ENCODE measurements around the gene AQP10. TPM values are rescaled to one million over a fixed set of nuclear protein-coding genes. Genes with fewer than 3 reads are reported as not detected.
"Not testable (repeated sequence)": the region's sequence is repeated elsewhere in the genome, so short reads cannot be mapped to it uniquely, and the experiment has no call there.

Gene AQP10
- total and polyA plus RNA-seq, 9 of the 15 experiments (the other 6 are each of a cell fraction or from before 2014, with no cell fraction given): 0.37 to 9.7 (median 1.9) TPM

GRCh38 chr1:154307670-154308270 is 13.1 kb upstream of the AQP10 start (continued):
- TF ChIP-seq, protein P1, sequence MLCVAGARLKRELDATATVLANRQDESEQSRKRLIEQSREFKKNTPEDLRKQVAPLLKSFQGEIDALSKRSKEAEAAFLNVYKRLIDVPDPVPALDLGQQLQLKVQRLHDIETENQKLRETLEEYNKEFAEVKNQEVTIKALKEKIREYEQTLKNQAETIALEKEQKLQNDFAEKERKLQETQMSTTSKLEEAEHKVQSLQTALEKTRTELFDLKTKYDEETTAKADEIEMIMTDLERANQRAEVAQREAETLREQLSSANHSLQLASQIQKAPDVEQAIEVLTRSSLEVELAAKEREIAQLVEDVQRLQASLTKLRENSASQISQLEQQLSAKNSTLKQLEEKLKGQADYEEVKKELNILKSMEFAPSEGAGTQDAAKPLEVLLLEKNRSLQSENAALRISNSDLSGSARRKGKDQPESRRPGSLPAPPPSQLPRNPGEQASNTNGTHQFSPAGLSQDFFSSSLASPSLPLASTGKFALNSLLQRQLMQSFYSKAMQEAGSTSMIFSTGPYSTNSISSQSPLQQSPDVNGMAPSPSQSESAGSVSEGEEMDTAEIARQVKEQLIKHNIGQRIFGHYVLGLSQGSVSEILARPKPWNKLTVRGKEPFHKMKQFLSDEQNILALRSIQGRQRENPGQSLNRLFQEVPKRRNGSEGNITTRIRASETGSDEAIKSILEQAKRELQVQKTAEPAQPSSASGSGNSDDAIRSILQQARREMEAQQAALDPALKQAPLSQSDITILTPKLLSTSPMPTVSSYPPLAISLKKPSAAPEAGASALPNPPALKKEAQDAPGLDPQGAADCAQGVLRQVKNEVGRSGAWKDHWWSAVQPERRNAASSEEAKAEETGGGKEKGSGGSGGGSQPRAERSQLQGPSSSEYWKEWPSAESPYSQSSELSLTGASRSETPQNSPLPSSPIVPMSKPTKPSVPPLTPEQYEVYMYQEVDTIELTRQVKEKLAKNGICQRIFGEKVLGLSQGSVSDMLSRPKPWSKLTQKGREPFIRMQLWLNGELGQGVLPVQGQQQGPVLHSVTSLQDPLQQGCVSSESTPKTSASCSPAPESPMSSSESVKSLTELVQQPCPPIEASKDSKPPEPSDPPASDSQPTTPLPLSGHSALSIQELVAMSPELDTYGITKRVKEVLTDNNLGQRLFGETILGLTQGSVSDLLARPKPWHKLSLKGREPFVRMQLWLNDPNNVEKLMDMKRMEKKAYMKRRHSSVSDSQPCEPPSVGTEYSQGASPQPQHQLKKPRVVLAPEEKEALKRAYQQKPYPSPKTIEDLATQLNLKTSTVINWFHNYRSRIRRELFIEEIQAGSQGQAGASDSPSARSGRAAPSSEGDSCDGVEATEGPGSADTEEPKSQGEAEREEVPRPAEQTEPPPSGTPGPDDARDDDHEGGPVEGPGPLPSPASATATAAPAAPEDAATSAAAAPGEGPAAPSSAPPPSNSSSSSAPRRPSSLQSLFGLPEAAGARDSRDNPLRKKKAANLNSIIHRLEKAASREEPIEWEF (CRISPR knock-in tag; IDR thresholded peaks at IDR 0.05): peak; percentile 90
- TF ChIP-seq CBFA2T3 (IDR thresholded peaks at IDR 0.05) (peak; percentile 57), ATF7 (IDR thresholded peaks at IDR 0.05) (0 out of 2 replicates have a peak, but pooled peaks have one; percentile 13), C11orf30 (IDR thresholded peaks at IDR 0.05; ENCODE audit: low read depth) (peak; percentile 89), CBFA2T2 (conservative IDR thresholded peaks at IDR 0.05) (peak; percentile 35), JUND (IDR thresholded peaks at IDR 0.05; ENCODE audit: borderline replicate concordance, low read depth, low read length) (peak; percentile 53; the same call in 1 of the 2 replicates), JUND (tag; IDR thresholded peaks at IDR 0.05; ENCODE audit: borderline replicate concordance, low read depth, low read length) (peak; percentile 65; the same call in 1 of the 3 replicates), ARID1B (IDR thresholded peaks at IDR 0.05) (peak; percentile 71), CC2D1A (IDR thresholded peaks at IDR 0.05) (0 out of 2 replicates have a peak, but pooled peaks have one; percentile 51), HDAC1 (IDR thresholded peaks at IDR 0.05) (0 out of 4 replicates have a peak, but pooled peaks of 1 of the 2 experiments have one; percentile 16), ZNF316 (IDR thresholded peaks at IDR 0.05) (peak; percentile 92), KDM1A (IDR thresholded peaks at IDR 0.05) (peak in 1 of 2 experiments; percentile 42; a peak in 1 of 4 replicates), RNF2 (IDR thresholded peaks at IDR 0.05) (0 out of 2 replicates have a peak, but pooled peaks have one; percentile 20), ZNF384 (IDR thresholded peaks at IDR 0.05; ENCODE audit: low read depth, low read length) (peak; percentile 76), DPF2 (IDR thresholded peaks at IDR 0.05) (peak; percentile 81; the same call in 1 of the 2 replicates), BACH1 (tag; IDR thresholded peaks at IDR 0.05) (0 out of 2 replicates have a peak, but pooled peaks have one; percentile 30), MAFK (IDR thresholded peaks at IDR 0.05; ENCODE audit: low read length) (peak; percentile 34; the same call in 1 of the 2 replicates)
- TF ChIP-seq, protein P2, sequence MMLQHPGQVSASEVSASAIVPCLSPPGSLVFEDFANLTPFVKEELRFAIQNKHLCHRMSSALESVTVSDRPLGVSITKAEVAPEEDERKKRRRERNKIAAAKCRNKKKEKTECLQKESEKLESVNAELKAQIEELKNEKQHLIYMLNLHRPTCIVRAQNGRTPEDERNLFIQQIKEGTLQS (IDR thresholded peaks at IDR 0.05): peak; percentile 50; the same call in 1 of the 2 replicates
- TF ChIP-seq, protein P2 (CRISPR knock-in tag; conservative IDR thresholded peaks at IDR 0.05): not testable (repeated sequence)
